OCI-M1 (cell line): ENCODE results near the gene C16orf82.

Experiments
- DNase-seq: peaks from one replicate; lab custom pipeline; 2025; lab: John Stamatoyannopoulos, UW

C16orf82 gene

DNA sequence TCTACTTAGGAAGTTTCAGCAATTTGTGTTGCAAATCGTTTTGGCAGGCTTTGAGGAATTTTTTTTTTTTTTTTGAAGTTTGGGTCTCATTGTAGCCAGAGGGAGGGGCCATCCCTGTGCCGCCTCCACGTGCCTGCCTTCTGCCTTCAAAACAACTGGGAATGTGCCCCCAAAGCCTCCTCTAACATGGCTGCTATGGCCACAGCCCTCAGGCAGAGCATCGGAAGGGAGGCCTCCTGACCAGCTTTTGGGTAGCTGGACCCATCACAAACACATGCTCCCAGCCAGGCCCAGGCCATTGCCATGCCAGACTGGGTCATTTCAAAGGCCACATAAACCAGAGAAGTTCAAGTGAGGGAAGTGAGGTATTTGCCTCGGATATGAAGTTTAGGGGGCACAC lies 21.5 kb downstream of the C16orf82 start:
- DNase-seq = no peak

DNA sequence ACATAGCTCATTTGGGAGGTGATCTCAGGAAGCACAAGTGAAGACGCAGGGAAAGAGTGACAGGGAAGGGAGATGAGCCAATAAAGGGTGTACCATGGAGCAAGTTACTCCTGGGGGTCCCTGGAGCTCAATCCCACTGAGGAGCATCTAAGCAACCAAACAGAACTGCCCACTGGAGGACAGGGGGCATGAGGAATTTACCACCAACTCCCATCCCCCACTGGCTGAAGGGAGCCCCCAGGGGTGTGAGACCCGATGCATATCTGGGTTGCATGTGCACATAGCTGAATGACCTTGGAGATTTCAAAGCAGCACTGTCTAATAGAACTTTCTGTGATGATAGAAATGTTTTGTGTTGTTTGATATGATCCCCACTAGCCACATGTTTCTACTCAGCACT lies 29.6 kb downstream of the C16orf82 start:
- DNase-seq = no peak

DNA sequence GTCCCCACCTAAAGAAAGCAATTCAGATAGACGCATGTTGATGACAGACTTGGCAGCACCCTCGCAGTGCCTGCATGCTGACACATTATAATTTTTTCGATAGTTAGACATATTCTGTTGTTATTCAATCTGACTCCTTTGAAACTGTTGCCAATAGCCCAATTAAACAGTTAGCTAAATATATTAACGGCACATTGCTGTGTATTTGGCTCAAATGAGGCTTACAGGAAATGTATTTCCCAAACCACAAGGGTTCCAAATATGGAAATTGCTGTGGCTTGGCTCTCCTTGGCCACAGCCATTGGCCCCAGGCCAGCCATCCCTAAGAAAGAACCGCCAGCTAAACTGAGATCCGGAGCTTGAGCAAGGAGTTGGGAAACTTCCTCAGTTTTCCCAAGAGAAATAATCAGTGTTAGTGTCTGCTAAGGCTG lies 31.1 kb downstream of the C16orf82 start:
- DNase-seq = no peak

DNA sequence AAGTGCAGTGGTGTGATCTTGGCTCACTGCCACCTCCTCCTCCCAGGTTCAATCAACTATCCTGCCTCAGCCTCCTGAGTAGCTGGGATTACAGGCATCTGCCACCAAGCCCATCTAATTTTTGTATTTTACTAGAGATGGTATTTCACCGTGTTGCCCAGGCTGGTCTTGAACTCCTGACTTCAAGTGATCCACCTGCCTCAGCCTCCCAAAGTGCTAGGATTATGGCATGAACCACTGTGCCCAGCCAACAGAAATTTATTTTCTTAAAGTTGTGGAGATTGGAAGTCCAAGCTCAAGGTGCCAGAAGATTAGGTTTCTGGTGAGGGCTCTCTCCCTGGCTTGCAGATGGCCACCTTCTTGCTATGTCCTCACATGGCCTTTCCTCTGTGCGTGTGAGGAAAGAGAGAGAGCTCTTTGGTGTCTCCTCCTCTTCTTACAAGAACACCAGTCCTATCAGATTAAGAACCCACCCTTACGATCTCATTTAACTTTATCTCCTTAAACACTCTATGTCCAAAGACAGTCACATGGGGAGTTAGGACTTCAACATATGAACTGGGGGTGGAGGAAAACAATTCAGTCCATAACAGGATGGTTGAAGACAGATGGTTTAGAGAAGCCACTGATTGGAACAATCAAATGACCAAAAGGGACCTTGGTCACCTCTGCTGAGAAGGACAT lies 31.8 kb downstream of the C16orf82 start:
- DNase-seq = peak; percentile 92

DNA sequence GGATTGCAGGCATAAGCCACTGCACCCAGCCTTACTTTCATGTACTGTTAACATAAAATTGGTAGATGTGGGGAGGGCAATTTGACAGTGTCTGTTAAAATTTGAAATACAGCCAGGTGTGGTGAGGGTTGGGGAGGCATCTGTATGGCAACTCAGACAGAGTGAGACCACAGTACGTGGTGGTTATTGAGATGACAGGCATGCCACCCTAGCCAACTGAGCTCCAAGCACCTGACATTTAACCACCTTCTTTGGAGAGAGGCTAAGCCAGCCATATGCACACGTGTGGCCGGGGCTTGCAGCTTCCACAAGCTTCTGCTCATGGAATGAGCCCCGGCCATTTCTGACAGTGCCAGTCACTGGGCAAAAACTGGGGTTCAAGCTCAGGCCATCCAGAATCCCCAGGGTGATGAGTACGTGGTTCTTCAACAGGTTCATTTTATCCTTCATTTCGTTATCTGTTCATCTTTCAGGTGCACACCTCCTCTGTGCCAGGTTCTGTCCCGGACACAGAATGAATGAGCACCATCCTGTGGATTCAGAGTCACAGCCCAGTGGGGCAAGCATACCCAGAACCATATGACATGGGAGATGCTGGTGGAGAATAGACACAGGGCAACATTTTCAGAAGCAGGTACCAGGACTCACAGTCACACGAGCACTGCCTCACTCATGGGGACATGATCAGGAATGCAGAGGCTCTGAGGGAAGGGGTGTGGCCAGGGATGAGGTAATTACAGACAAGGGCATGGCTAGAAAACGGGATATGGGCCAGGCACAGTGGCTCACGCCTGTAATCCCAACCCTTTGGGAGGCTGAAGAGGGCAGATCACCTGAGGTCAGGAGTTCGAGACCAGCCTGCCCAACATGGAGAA lies 36.2 kb downstream of the C16orf82 start:
- DNase-seq = no peak

DNA sequence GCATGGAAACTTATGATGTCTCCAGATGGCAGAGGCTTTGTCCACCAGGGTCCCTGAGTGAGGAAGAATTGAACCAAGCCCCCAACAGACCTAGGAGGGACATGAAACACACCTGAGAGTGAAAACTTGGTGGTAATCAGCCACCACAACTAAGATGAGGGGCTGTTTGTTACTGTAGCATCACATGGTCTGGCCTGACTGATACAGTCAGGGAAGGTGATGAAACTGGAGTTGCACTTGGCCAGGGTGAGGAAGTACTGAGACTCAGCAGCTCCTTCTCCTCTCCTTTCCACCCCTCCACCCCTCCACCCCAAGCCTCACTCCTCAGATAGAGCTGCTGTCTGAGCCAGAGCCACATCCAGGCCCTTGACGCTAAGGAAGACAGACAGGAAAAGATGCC lies 37.2 kb downstream of the C16orf82 start:
- DNase-seq = no peak

DNA sequence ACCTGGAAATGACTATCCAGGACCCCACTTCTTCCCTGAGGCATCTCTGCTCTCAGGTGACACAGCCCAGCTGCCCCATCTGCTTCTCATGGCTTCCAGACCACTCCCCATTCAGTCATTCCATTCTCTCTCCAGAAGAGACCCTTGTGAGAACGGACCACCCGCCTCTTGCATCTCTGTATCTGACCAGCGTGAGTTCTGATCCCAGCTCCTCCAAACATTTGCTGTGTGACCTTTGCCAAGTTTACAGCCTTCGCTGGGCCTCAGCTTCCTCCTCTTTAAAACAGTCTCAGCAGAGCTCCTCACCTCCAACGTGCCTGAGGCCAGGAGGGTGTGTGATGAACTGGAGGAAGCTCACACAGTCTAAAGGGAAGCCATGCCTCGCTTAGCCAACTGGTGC lies 39.6 kb downstream of the C16orf82 start:
- DNase-seq = no peak

DNA sequence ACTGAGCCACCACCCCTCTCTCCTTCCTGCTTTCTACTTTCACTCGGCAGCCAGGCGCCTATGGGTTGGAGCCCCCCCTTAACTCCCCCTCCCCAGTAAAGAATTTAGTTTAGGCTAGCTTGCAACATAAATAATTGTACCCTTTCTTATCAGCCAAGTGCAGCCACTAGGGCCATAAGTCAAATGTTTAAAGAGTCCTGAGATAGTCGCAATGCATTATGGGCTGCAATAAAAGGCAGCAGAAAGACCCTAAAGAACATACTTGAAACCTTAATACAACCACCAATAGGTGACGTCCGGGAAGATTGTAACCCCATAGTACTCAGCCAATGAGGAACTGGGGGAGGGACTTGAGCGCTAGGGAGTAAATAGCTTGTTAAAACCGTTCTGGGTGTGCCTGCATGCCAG lies 40.5 kb downstream of the C16orf82 start:
- DNase-seq = peak; percentile 95

DNA sequence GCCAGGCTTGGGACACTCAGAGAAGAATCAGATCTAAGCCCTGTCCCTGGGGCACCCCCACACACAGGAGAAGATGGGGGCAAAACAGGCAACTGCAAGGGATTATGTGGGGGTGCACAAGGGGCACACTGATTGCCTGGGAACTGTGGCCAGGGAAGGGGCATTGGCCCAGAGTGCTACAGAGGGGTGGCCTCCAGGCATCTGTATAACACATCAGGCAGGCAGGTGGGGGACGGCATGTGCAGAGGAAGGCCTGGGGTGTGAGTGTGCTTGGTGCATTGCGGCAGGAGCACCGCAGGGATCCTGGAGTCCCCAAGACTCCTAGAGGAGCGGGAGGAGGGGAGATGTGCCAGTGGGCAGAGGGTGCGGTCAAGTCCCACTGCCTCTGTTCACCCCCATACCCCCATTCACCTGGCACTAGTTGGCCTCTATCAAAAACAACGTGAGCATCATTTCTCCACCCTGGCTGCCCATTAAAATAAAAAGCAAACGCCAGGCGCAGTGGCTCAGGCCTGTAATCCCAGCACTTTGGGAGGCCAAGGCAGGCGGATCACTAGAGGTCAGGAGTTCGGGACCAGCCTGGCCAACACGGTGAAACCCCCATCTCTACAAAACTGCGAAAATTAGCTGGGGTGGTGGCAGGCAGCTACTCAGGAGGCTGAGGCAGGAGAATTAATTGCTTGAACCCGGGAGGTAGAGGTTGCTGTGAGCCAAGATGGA lies 41.5 kb downstream of the C16orf82 start:
- no peak for DNase-seq

DNA sequence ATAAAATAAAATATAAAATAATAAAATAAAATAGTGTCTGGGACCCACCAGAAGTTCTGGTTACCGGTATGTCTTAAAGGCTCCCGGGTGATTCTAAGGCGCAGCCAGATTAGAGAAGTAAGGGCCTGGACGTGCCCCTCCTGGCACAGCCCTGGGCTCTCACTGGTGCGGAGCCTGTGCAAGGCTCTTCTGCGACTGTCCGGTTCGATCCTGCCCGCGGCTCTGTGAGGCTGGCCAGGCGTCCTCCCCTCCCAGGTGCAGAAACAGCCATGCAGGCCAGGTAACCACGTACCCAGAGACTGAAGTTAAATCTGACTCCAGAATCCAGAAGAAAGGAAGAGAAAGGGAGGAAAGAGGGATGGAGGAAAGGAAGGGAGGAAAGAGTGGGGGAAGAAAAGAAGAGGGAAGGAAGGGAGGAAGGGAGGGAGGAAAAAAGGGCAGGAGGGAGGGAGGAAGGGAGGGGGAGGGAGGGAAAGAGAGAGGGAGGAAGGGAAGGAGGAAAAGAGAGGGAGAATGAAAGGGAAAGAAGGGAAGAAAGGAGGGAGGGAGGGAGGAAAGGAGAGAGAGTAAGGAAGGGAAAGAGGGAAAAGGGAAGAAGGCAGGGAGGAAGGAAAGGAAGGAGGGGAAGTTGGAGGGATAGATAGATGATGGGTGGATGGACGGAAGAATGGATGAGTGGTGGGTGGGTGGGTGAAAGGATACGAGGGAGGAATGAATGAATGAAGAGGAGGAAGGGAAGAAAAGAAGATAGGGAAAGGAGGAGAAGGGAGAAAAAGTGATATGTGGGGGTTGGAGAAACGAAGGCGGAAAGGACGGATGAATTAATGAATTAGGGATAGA lies 42.3 kb downstream of the C16orf82 start:
- no peak for DNase-seq

DNA sequence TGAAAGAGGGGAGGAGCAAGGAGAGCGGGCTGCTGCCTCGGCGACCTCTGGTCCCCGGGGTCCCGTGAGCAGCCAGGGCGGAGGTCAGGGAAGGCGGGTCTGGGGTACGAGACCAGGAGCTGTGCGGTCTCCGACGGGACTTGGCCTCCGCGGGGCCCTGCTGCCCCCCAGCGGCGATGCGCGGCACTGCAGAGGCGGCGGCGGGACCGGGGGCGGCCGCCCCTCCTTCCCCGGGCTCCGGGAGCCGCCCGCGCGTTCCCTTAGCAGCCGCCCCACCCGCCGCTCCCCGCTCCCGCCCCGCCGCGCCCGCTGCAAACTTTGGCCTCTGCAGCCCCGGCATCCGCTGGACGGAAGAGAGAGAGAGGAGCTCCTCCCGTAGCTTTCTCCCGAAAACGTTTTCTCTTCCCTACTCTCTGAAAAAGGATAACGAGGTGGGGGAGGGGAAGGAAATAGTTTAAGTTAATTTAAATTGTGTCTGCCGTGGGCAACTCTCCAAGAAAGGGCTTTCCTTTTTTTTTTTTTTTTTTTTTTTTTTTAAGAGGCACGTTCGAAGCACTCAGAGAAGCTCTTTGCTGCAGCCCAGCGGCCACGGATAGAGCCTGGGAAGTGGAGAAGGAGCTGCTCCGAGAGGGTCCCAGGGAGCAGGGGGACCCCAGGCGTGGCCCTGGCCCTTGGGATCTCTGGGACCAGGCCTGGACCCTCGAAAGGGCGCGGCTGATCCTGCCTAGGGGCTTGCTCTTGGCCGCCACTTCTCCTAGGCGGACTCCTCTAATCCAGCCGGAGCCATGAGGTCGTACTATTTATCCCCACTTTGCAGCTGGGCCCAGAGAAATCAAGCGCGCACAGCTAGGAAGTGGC lies 43.2 kb downstream of the C16orf82 start:
- DNase-seq = peak; percentile 89

DNA sequence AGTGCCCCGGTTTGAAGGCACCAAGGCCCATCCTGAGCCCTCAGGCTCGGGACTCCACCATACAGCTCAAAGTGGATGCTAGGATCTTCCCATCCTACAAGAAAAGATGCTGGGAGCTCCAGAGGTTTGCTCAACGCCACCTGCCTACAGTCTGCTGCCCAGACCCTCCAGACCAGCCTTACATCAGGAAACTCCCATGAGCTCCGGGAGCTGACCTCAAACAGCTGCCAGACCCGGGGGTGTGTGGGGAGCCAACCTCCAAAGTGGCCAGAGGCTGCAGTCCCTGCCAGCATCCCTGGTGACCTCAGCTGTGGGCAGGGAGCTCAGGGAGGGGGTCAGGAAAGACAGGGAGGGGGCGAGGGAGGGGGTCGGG lies 43.8 kb downstream of the C16orf82 start:
- no peak for DNase-seq

DNA sequence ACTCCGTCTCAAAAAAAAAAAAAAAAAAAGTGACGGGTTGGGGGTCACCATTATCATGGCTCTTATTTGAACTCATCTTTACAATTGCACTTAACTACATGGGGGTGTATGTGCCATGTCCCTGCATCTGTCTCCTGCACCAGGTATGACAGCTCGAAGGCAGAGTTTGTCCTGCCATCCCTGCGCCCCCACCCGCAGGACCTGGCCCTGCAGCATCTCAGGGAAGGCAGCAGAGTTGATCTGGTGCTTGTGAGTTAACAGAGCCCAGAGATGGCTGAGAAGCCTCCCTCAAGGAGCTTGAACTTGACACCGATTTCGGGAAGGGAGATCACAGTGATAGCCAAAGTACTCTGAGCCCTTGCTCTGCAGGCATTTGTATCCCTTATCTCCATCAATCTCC lies 44.8 kb downstream of the C16orf82 start:
- DNase-seq = no peak

DNA sequence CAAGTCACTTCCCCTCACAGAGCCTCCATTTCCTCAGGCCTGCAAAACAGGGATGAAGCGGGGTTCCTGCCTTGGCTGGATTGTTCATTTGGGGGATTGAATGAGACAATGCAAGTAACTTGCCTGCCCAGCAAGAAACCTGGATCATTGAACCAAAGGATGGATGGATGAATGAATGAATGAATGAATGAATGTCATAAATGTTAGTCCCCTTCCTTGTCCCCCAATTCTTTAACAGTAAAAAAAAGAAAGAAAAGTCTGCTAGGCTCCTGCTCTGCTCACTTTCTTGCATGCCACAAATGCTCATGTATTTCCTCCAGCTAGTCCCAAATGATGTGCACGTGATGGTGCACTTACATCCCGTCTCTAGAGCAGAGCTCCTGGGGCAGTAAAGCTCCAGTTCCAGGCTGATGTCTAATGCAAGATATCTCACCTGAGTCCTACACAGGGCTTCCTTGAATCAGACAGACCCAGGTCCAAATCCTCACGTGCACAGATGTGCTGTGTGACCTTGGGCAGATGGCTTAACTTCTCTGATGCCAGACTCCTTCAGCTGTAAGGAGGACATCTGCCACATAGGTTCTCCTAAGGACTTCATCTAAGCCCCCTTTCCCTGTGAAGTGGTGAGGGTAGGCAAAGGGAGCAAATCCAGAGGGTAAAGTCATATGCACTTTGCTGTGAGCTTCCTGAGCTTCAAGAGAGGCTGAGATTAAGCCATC lies 45.5 kb downstream of the C16orf82 start:
- DNase-seq = no peak

DNA sequence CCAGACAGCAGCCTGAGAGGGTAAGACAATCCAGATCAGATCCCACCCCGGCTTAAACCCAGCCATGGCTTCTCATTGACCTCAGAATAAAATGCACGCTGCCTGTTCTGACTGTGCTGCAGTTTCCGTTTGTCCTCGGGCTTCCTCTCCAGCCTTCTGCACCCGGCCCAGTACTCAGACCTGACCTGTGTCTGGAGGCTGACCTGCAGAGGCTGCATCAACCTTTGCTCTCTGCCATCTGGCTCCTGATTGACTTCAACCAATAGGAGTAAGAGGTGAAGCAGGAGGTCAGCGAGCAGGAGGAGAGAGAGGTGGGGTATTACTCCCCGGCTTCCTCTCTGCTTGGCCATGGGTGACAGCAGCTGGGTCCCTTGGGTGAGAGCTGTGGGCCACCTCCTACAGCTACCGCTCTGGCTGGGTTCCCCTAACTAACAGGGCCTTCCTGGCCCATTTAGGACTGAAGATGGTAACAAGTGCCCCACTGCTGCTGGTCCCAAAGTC lies 46.7 kb downstream of the C16orf82 start:
- DNase-seq = no peak

DNA sequence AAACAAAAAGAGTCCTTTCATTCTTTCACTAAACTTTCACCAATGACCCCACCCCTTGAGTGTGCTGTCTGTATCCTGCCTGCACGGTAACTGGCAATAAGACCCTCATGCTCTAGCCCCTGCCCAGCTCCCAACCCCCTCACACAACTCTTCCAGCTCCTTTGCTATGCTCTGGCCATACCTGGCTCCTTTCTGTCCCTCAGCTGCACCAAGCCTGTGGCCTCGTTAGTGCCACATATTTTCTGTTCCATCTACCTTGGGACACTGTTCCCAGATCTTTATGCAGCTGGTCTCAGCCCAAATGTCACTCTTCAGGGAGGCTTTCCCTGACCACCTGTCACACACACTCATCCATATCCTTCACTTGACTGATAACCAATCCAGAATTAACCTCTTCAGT lies 47.3 kb downstream of the C16orf82 start:
- no peak for DNase-seq

DNA sequence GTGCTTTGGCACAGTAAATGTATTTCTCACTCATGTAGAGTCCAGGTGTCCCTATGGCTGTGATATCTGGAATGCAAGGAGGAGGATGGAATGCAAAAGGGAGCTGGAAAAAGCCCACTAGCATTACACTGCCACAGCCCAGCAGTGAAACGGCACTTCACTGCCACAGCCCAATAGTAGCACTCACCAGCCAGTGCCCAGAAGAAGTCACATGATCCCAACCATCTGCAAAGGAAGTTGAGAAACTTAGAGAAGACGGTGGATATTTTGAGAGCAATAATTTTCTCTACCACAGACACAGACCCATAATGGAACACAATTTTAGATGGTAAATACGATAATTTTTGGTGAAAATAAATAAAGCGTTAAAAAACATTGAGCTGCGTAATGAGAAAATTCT lies 51.8 kb downstream of the C16orf82 start:
- no peak for DNase-seq
